ENCODE measurements around the gene TMEM163.
"Not testable (repeated sequence)": the region's sequence is repeated elsewhere in the genome, so short reads cannot be mapped to it uniquely, and the experiment has no call there.

Gene TMEM163

DNA sequence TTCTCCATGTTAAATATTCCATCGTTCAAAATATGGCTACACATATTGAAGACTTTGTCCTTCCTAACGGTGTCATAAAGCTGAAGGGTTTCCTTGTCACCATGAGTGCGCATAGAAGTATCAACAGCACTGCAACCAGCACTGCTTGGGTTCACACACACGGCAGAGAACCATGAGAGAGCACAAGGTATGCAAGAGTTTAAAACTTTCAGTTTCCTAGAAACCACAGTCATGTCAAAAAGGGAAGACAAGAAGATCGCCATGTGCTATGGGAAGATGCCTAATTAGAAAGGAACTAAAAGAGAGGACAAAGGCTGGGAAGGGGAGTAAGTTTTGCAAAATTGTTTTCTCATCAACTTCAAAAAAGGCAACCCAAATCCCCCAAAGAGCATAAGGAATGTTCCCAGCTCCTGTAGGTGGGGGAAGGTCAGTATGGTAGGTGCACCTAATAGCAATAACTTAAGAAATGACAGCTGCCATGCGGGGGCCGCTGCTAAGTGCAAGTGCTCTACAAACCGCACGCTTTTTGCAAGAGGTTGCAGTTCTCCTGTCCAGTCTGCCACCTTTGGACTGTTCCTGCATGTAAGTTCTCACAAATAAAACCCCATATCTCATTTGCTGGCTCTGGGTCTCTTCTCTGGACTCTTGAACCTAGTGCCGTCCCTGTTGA, 136.8 kb downstream of the TMEM163 start:
- no peak for DNase-seq (ENCODE audit: low read depth)

DNA sequence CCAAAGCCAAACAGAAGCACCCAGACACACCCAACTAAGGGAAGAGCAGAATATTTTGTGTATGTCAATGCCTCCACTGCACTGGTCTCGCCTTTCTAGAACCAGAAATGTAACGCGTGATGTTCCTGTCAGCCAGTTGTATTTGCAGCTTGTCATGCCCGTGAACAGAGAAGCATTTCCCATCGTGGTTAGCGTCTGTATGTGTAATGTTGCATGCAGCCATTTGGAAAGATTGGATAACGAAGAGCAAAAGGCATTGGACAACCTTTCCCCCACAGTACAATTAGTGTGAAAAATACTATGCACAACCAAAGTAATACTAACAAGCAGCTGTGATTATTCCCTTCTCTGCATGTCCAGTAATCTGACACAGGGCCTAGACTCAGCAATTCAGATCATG, 140.5 kb downstream of the TMEM163 start:
- no peak for DNase-seq (ENCODE audit: low read depth)

DNA sequence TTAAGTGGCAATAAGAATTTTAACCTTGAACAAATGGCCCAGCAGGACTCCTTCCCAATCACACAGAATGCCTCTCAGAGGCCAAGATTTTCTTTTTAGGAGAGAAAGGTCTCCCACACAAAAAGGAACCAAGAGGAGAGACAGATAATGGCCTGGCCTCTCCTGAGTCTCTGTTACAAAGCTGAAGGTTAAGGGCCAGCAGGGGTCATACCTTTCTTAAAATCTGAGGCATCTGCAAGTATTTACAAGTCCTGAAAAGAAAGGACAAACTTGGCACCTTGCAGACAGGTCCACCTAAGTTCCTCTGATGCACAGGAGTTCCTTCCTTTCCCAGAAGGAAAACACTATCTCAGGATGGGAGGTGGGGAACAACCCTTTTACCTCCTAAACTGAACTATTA, 142.3 kb downstream of the TMEM163 start:
- DNase-seq (ENCODE audit: low read depth) = no peak

DNA sequence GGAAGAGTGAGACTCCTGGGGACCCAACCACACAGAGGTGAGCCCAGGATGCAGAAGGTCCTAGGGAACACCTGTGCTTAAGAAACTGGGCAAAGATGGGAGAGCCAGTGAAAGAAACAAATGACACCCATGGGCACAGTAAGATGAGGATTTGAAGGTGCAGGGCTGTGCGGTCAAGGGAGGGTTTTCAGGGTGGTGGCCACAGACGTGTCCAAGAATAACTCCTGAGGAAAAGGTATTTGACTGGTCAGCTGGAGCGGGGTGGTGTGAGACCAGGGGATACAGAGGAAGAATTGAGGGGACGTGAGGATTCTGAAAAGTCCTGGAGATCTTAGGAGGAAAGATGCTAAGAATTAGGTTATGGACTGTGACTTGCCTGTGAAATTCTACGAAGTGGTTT, 142.9 kb downstream of the TMEM163 start:
- DNase-seq (ENCODE audit: low read depth) = no peak

DNA sequence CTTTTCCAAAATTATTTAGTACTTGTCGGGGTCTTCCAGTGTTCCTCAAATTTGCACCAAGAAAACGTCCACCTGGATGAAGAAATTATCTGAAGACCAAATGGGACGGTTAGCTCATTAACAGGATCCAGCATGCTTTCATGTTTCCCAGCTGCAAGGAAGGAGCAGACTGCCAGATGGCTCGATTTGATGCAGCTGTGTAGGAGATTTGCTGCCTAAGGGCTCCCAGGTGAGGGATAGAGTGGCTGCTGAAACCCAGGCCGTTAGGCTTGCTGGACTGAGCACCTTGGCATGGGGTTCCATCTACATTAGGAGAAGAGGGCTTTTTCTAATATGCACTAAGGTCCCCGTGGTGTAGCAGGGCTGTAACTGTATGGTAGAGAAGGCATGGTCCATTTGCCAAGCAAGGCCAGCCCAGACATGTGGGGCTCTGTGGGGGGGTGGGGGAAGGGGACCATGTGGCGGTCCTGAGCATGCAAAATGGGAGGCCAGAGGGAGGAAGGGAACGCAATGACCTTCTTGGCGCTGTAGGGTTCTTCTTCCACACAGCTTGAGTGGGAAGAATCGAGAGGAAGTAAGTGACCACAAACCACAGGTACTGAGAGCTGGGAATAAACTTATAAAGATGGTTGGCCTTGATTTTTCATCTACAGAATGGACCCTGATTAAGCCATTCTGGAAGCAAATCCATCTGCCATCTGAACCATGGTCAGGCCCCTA, 144.0 kb downstream of the TMEM163 start:
- DNase-seq (ENCODE audit: low read depth) = no peak

DNA sequence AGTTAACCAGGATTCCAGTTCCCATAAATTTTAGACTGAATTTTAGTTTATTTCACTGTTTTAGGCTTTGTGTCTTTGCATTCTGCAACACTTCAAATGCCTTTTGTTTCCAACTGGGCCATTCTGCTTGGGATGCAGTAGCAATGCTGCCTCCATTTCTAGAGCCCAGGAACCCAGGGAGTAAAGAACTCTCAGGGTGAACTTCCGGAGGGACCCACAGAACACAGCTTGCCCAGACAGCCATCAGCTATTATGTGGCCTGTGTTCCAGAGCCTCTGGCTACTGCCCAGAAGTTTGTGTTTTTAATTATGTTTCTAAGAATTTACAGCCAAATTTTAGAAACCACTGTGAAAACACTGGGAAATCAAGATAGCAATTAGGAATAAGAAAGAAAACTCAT, 145.1 kb downstream of the TMEM163 start:
- no peak for DNase-seq (ENCODE audit: low read depth)

DNA sequence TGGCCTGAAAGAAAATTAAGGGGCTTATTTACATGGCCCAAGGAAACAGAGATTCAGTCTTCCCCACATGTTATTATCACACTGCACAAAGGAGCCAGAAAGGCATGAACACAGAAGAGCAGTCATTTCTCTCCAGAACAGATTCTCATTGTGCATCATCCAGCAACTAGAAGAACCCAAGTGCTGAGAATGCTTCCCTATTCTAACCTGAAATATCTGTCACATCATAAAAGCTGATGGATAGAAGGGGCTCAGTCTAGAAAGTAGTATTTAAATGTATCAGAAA, 145.8 kb downstream of the TMEM163 start:
- DNase-seq (ENCODE audit: low read depth) = no peak

DNA sequence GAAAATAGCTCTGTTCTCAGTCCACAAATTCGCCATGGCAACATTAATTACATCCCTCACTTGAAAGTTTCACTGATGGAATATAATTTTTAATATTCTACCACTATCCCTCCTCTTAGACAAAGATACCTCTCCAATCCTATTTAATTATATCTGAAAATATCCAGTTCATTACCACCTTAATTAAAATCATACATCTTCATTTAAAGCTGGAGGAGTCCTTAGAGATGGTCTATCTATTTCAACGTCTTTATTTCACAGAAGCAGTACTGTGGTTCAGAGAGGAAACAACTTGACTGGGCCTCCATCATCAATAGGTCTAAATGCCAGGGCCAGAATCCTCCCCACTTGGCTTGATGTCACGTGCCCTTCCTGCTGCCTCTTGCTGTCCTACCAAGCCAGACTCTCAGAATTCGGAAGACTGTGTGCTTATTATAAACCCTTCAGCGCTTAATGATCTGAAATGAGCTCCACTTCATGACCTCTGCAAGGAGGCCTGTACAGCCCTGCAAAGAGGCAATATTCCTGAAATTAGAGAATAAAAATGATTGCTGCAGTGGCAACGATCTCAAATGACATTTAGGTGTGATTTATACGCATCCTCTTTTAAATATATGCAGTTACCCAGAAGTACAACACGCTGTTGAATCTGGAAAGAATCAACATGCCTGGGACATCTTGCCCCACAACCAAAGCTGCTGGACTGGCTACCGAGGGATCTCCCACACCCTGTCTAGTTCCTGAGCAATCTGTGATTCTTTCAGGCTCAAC, 146.3 kb downstream of the TMEM163 start:
- no peak for DNase-seq (ENCODE audit: low read depth)

DNA sequence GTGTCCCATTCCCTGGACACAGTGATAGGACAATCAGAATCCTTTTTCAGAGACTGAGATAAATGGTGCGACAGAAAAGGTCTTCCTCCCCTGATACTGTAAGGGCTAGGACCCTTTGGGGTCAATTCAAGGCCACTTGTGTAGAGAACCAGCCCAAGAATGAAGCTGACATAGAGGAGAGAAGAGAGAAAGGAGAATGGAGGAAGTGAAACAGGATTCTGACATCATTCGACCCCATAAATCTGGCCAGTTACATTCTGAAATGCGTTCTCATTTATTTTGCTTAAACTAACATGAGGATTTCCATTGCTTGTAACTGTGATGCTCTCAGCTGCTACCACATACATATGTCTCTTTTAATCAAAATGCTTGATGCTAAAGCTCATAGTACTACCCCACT, 148.1 kb downstream of the TMEM163 start:
- DNase-seq (ENCODE audit: low read depth) = no peak

DNA sequence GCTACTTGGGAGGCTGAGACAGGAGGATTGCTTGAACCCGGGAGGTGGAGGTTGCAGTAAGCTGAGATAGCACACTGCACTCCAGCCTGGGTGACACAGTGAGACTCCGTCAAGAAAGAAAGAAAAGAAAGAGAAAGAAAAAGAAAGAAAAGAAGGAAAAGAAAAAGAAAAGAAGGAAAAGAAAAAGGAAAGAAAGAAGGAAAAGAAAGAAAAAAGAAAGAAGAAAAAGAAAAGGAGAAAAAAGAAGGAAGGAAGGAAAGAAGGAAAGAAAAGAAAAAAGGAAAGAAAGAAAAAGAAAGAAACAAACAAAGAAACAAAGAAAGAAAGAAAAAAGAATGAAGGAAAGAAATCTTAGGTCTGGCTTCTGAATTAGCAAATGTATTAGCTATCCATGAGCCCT, 150.4 kb downstream of the TMEM163 start:
- DNase-seq (ENCODE audit: low read depth) = no peak

DNA sequence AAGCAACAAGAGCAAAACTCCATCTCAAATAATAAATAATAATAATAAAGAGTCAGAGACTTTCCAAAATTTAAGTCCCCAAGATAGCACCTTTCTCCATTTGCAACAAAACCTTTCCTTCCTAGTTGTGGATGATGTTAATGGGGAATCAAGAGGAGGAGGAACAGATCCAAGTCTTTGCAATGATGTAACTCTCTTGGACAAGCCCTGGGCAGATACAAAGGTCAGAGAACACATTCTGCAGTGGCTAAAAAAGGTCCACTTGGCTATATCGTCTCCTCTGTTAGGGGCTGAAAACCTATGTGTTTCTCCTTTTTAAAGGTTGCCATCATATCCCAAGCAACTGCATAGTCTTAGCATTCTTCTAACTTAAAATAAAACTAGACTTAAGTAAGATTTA, 151.1 kb downstream of the TMEM163 start:
- no peak for DNase-seq (ENCODE audit: low read depth)

DNA sequence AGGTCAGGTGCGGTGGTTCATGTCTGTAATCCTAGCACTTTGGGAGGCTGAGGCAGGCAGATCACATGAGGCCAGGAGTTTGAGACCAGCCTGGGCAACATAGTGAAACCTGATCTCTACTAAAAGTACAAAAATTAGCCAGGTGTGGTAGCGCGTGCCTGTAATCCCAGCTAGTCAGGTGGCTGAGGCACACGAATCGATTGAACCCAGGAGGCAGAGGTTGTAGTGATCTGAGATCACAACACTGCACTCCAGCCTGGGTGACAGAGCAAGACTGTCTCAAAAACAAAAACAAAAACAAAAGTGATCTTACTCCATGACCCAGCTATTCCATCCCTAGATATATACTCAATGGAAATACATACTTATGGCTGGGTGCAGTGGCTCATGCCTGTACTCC, 153.8 kb downstream of the TMEM163 start:
- DNase-seq (ENCODE audit: low read depth) = not testable (repeated sequence)

DNA sequence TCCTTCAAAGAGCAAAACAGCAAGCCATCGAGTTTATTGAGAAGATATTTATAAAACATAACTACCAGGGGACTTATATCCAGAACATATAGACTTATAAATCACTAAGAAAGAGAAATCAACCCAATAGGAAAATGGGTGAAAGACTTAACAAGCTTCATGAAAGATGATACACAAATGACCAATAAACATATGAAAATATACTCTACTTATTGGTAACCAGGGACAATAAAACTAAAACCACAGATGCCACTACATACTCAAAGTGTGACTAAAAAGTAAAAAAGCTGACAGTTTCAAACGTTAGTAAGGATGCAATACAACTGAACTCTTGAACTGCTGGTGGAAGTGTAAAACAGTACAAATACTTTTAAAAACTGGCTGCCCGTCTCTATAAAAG, 154.3 kb downstream of the TMEM163 start:
- no peak for DNase-seq (ENCODE audit: low read depth)

DNA sequence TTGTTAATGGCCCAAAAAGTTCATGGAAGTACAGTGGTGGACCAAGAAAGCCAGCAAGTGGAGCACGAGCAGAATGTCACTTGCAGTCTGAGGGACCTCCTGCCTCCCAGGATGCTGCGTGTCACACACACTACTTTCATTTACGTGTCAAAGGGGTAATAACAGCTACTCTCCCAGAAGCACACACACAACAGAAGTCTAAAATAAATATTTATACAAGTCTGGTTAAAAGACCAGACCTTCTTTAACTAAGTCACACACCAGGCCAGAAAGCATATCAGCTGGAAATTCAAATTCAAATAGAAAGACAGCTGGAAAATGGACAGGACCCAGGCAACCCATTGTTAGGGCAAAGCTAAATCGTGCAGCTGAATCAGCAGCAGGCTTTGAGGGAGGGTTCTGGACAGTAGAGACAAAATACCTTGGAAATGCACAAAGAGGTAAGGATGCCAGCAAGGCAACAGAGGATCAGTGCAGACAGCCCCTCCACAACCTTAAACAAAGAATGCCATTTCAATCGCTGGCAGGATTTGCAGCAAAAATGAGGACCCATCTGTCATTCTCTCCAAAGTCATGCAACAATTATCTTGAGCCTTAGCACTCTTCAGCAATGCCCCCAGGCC, 160.5 kb downstream of the TMEM163 start:
- no peak for DNase-seq (ENCODE audit: low read depth)

DNA sequence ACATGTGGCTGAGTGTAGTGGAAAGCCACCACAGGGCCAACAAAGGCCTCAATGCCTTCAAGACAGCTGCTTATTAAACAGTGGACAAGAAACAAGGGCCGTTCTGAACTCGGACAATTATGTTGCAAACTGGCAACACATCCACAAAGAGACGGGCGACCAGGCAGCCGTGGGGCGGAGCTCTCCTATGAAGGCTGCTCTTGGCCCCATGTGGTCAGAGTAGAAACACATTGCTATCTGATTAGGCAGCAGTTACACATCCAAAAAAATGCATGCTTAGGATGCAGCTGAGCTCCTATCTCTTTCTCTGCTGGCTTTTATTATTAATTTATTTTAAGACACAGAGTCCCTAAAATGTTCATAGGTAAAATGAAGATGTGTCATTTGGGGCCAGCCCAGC, 163.4 kb downstream of the TMEM163 start:
- DNase-seq (ENCODE audit: low read depth) = no peak

DNA sequence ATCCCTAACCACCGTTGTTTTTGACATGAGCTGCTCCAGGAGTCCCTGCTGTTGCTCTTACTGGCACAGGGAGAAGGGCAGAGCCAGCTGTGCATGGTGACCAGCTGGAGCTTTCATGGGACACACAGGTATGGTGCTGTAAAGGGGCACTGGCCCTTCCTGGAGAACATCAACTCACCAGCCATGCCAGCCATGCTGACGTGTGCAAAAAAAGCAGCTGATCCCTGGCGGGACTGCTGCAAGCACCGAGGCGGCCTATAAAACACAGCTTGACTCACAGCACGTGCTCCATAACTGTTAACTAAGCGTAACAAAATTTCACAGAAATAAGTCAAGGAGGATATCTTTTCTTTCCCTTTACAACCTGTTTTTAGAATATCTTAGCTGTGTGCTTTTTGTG, 165.1 kb downstream of the TMEM163 start:
- DNase-seq (ENCODE audit: low read depth) = no peak

DNA sequence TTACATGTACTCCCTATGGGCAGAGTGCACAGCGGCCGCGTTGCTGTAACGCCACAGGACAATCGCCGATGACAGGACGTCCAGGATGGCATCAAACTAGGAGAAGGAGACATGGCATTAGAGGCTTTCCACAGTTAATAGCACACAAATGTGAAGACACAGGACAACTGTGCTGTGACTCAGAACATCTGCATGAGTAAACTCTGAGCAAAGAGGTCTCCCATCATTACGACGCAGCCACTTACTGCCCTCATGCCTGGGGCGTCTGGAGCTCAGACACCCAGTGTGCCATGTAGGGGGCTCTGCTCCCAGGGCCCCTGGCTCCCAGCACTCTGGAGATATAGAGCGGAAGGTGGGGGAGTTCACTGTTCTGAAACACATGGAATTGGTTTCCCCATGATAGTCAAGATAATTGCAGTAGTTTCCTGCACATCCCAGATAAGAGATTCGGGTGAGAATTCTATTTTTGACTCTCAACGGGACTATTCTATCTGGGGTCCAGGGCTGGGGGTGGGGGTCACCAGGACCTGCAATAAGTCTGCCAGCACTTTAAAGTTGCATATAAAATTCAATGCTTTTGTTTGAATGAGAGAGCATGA, 168.1 kb downstream of the TMEM163 start:
- DNase-seq (ENCODE audit: low read depth) = no peak

DNA sequence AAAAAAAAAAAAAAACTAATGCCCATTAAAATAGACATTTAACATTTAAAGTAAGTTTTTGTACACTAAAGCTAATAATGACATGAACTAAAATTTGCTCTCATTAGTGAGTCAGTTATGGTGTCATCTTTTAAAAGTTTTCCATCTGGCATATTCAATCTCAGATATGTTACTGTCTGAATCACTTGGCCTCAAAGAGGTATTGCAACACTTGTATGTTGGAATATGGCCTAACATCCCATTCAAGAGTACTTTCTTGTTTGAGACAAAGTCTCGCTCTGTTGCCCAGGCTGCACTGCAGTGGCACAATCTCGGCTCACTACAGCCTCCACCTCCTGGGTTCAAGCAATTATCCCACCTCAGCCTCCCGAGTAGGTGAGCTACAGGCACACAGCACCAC, 169.7 kb downstream of the TMEM163 start:
- peak; percentile 76 for DNase-seq (ENCODE audit: low read depth)

DNA sequence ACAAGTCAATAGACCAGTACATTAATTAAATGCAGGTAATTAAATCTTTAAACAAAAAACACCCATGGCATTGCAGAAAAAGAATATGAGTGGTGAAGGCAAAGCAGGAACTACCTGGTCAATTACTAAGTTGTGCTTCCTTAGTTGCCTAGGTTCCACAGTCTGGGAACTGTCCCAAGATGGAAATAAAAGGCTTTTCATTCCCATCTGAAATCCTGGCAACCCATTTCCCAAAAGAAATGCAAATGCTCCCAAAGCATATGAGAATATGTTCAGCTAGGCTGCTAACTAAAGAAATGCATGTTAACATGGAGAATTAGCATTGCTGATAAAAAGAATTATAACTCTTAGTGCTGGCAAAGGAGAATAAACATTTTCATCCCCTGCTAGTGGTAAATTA, 177.8 kb downstream of the TMEM163 start:
- no peak for DNase-seq (ENCODE audit: low read depth)

DNA sequence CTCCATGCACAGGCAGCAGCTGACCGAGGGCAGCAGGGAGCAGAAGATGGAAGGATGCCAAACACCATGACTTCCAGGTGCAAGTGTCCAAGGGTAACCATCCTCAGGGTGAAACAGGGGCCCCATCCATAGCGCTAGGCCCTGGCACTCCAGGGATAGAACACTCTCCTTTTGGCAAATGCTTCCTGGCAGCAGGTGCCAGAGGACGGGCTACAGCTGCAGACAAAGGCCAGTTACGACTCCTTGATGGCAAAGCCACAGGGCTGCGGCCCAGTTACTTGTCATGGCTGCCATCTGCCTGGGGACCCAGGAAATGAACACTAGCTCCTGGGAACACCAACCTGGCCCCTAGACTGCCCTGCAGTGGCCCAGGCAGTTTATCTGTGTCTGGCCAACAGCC, 178.8 kb downstream of the TMEM163 start:
- no peak for DNase-seq (ENCODE audit: low read depth)

DNA sequence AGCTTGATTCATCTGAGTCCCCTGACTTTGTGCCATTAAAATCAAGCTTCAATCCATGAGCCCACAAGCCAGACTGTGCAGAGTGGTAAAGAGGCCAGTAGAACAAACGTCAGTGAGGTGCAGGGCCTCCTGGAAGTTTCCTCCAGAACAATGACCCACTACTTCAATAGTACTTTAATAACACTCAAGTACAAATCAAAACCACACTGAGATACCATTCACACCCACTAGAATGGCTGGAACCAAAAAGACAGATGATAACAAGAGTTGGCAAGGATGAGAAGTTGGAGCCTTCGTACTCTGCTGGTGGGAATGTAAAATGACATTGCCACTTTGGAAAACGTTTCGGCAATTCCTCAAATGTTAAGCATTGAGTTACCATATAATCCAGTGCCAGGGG, 181.1 kb downstream of the TMEM163 start:
- DNase-seq (ENCODE audit: low read depth) = no peak

DNA sequence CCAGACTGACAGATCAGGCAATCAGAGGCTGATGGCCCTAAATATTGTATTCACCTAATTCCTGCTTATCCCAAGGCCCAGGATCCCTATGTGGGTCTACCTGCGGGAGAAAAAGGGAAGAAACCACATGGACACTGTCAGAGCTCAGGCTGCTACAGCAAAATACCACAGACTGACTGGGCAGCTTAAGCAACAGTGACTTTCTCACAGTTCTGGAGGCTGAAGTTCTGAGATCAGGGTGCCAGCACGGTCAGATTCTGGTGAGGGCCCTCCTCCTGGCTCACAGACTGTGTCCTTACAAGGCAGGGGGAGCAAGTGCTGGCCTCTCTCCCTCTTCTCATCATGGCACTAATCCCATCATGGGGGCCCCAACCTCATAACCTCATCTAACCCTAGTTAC, 181.7 kb downstream of the TMEM163 start:
- DNase-seq (ENCODE audit: low read depth) = no peak

DNA sequence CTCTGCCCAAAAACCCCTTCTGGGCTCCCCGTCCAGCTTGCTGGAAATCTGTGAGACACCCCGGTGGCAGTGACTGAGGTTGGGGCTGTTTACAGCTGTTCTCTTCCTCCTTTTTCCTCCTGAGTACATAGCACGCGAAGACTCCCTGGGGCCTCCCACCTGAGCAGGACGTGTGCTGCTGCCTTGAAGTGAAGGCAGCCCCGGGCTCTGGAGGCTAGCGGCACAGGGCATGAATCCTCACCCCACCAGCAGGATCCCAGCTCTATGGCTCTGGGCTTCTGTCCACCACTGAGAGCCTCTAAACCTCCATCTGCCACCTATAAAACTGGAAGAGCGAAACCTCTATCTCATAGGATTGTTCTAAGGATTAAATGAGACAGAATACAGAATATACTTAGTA, 182.5 kb downstream of the TMEM163 start:
- no peak for DNase-seq (ENCODE audit: low read depth)
